SK-N-SH (cell line): ENCODE results near the gene OR2AG2. TPM values are rescaled to one million over a fixed set of nuclear protein-coding genes. Genes with fewer than 3 reads are reported as not detected.

Experiments
- CTCF ChIA-PET: fragments of 300-600, 350-600 bp; formaldehyde crosslinking; extraction: SDS; loops from one replicate; lab custom pipeline; 2021; lab: Yijun Ruan, JAX
- POLR2A ChIA-PET: fragments of 350-600 bp; sonication (Branson Sonifier 250); formaldehyde crosslinking; extraction: SDS; loops from one replicate; lab custom pipeline; 2020; ENCODE audit warnings: antibody characterized with exemption, inconsistent platforms; lab: Yijun Ruan, JAX
- DNase-seq: peaks from one replicate; pipeline ENCODE4 v3.0.0; 2012
- H2AFZ ChIP-seq: fragments of 200-600 bp; sonication (generic); 2 replicates; pipeline ENCODE4 v1.8.1; 2016; ENCODE audit warnings: antibody characterized with exemption, mild to moderate bottlenecking, low read depth
- H3F3A ChIP-seq: fragments of 200-600 bp; sonication (generic); replicated peaks from 2 replicates; pipeline ENCODE3; 2016; ENCODE audit warnings: antibody characterized with exemption, mild to moderate bottlenecking; ENCODE audit not compliant: insufficient read depth
- H3K27ac ChIP-seq, 2 experiments: fragments of 200-500 bp in 1 of 2; fragments of 200-600 bp in 1 of 2; sonication (Bioruptor generic) in 1 of 2; sonication (generic), shearing (Covaris generic) in 1 of 2; 2 replicates each; pipeline versions ENCODE4 v1.5.1 to v1.6.1; 2014 to 2016; ENCODE audit warnings: low read depth in 2 of 2, inconsistent platforms in 1 of 2, low read length in 1 of 2, mild to moderate bottlenecking in 1 of 2, mixed read lengths in 1 of 2
- H3K27me3 ChIP-seq: fragments of 200-600 bp; sonication (generic), shearing (Covaris generic); 2 replicates; pipeline ENCODE4 v1.6.1; 2016; ENCODE audit warnings: mixed run types; ENCODE audit not compliant: insufficient read depth
- H3K36me3 ChIP-seq, 2 experiments: fragments of 200-500 bp in 1 of 2; fragments of 200-600 bp in 1 of 2; sonication (Bioruptor generic) in 1 of 2; sonication (generic) in 1 of 2; replicated peaks in 1 of 2; 2 replicates each; pipeline versions ENCODE3 to v1.5.1; 2014 to 2016; ENCODE audit warnings: low read length in 1 of 2, mild to moderate bottlenecking in 1 of 2; ENCODE audit not compliant: insufficient read depth in 2 of 2, control insufficient read depth in 1 of 2
- H3K4me1 ChIP-seq, 2 experiments: fragments of 200-500 bp in 1 of 2; fragments of 200-600 bp in 1 of 2; sonication (Bioruptor generic) in 1 of 2; sonication (generic), shearing (Covaris generic) in 1 of 2; 2 replicates each; pipeline versions ENCODE4 v1.5.1 to v1.6.1; 2014 to 2016; ENCODE audit warnings: low read depth in 1 of 2, low read length in 1 of 2, mixed run types in 1 of 2; ENCODE audit not compliant: insufficient read depth in 2 of 2, control insufficient read depth in 1 of 2
- H3K4me2 ChIP-seq: fragments of 200-600 bp; sonication (generic), shearing (Covaris generic); 2 replicates; pipeline ENCODE4 v1.6.1; 2017; ENCODE audit warnings: mixed run types
- H3K4me3 ChIP-seq, 2 experiments: fragments of 200-500 bp in 1 of 2; fragments of 200-600 bp in 1 of 2; sonication (Bioruptor generic) in 1 of 2; sonication (generic), shearing (Covaris generic) in 1 of 2; 2 replicates each; pipeline versions ENCODE4 v1.5.1 to v1.8.1; 2014 to 2016; ENCODE audit warnings: low read depth in 2 of 2, inconsistent platforms in 1 of 2, low read length in 1 of 2, mild to moderate bottlenecking in 1 of 2, mixed read lengths in 1 of 2, moderate library complexity in 1 of 2
- H3K79me2 ChIP-seq: fragments of 200-600 bp; sonication (generic); 2 replicates; pipeline ENCODE4 v1.8.1; 2017; ENCODE audit warnings: mild to moderate bottlenecking; ENCODE audit not compliant: insufficient read depth
- H3K9ac ChIP-seq: fragments of 200-600 bp; sonication (generic); 2 replicates; pipeline ENCODE4 v1.6.1; 2017; ENCODE audit warnings: mixed run types
- H3K9me2 ChIP-seq: fragments of 200-600 bp; sonication (generic); 2 replicates; pipeline ENCODE4 v1.6.1; 2017; ENCODE audit warnings: mixed run types
- H3K9me3 ChIP-seq: fragments of 200-600 bp; sonication (generic); 2 replicates; pipeline ENCODE4 v1.6.1; 2017; ENCODE audit warnings: mixed run types, mild to moderate bottlenecking, moderate library complexity
- H4K20me1 ChIP-seq: fragments of 200-600 bp; sonication (generic); 2 replicates; pipeline ENCODE4 v1.6.1; 2017; ENCODE audit warnings: mild to moderate bottlenecking, mixed run types; ENCODE audit not compliant: insufficient read depth
- CHD2 ChIP-seq: fragments of 150-350 bp; IDR thresholded peaks from 2 replicates; pipeline ENCODE4 v1.6.1; 2018; ENCODE audit warnings: low read length; ENCODE audit not compliant: partially characterized antibody
- ELF1 ChIP-seq: IDR thresholded peaks from 2 replicates; pipeline ENCODE4 v1.4.0; 2012
- EZH2phosphoT487 ChIP-seq: fragments of 200-600 bp; sonication (generic); IDR thresholded peaks from 2 replicates; pipeline ENCODE4 v1.6.1; 2017; ENCODE audit warnings: low read depth, mixed run types, mild to moderate bottlenecking, antibody characterized with exemption, moderate library complexity, borderline replicate concordance
- FOSL2 ChIP-seq: IDR thresholded peaks from 2 replicates; pipeline ENCODE4 v1.4.0; 2012; ENCODE audit warnings: low read depth, mild to moderate bottlenecking, moderate library complexity, borderline replicate concordance
- GATA2 ChIP-seq: sonication (generic); formaldehyde crosslinking; IDR thresholded peaks from 2 replicates; pipeline ENCODE4 v1.5.0; 2020; ENCODE audit warnings: mild to moderate bottlenecking, missing genetic modification reagents
- JUND ChIP-seq: IDR thresholded peaks from 2 replicates; pipeline ENCODE4 v1.4.0; 2012
- MXI1 ChIP-seq: IDR thresholded peaks from 2 replicates; pipeline ENCODE4 v1.6.1; 2012; ENCODE audit warnings: mild to moderate bottlenecking, low read depth, low read length, improper control_type of control experiment
- NRF1 ChIP-seq: IDR thresholded peaks from 2 replicates; pipeline ENCODE4 v1.6.1; 2012; ENCODE audit warnings: low read depth, mild to moderate bottlenecking, low read length
- POLR2AphosphoS5 ChIP-seq: IDR thresholded peaks from 2 replicates; pipeline ENCODE4 v1.6.1; 2012; ENCODE audit warnings: low read depth, low read length
- RCOR1 ChIP-seq: fragments of 150-350 bp; IDR thresholded peaks from 2 replicates; pipeline ENCODE4 v1.6.1; 2017; ENCODE audit warnings: antibody characterized with exemption, low read length
- RXRA ChIP-seq: IDR thresholded peaks from 2 replicates; pipeline ENCODE4 v1.4.0; 2012; ENCODE audit warnings: low read depth, mild to moderate bottlenecking, borderline replicate concordance
- SMC3 ChIP-seq: IDR thresholded peaks from 2 replicates; pipeline ENCODE4 v1.6.1; 2012; ENCODE audit warnings: low read depth, low read length, improper control_type of control experiment
- TAF1 ChIP-seq: IDR thresholded peaks from 2 replicates; pipeline ENCODE4 v1.6.1; 2012; ENCODE audit warnings: low read depth, mild to moderate bottlenecking, low read length, moderate library complexity, borderline replicate concordance
- TCF12 ChIP-seq: IDR thresholded peaks from 2 replicates; pipeline ENCODE4 v1.4.0; 2012
- USF1 ChIP-seq: IDR thresholded peaks from 2 replicates; pipeline ENCODE4 v1.4.0; 2012; ENCODE audit warnings: low read depth, borderline replicate concordance
- USF2 ChIP-seq: fragments of 150-350 bp; IDR thresholded peaks from 2 replicates; pipeline ENCODE4 v1.6.1; 2017; ENCODE audit warnings: antibody characterized with exemption, low read length, low read depth, borderline replicate concordance
- WGBS: methylation state at CpG from one replicate; pipeline ENCODE4 v1.1.6; 2017; ENCODE audit warnings: low lambda C conversion rate; 5-methylcytosine and 5-hydroxymethylcytosine counted together
- polyA plus RNA-seq, 3 experiments: library from polyadenylated mRNA; depleted of rRNA; stranded (reverse); fragments of >200 nt; gene quantifications; 2 replicates each; pipeline ENCODE4 v1.2.3, GENCODE V29; 2012
- TF ChIP-seq, protein P1 (sequence below): fragments of 200-600 bp; sonication (generic); IDR thresholded peaks from 2 replicates; pipeline ENCODE4 v1.6.1; 2017; ENCODE audit warnings: antibody characterized with exemption, mild to moderate bottlenecking, moderate library complexity
- TF ChIP-seq, protein P2 (sequence below): IDR thresholded peaks from 2 replicates; pipeline ENCODE4; 2012

The OR2AG2 gene
- polyA plus RNA-seq, 1 of the 3 experiments (the other 2 are of a cell fraction), result not detected

DNA sequence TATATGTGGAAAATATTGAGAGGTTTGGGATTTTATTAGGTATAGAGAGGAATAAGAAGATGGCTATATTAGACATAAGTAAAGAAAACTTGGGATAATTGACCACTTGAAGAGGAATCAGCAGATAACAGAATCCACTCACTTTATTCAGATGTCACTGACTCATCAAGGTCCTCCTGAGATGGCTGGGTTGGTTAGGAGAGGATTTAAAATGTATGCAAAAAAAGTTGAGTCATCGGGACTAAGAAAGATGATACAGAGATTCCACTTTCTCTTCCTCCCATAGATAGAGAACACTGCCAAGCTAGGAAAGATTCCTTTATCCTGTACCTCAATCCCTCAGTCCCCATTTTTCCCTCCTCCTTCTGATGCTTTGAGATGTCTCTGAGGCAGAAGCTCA lies 27.6 kb upstream of the OR2AG2 start, which contains the start of gene OR6A2:
Gene OR6A2, minus strand, starts transcription at position 288 of the 400 bp plus-strand sequence. CDS start 3,981 bp downstream, outside the sequence.
- no peak within 1 kb of the TSS for H3K4me2 ChIP-seq
- no peaks in the 10 kb centered on the region for H3K9me3 ChIP-seq
- H3K79me2 ChIP-seq, result no peaks in the 10 kb centered on the region
- H3K4me1 ChIP-seq, result no peaks in the 10 kb centered on the region
- H3K4me3 ChIP-seq, result no peak within 1 kb of the TSS
- no peaks in the 10 kb centered on the region for H3K36me3 ChIP-seq
- H3K9me2 ChIP-seq, result no peaks in the 10 kb centered on the region
- no peaks in the 10 kb centered on the region; the same call in 1 of the 2 replicates for H3K27me3 ChIP-seq
- no peak within 1 kb of the TSS for H3K9ac ChIP-seq
- WGBS, result 0% methylated on average over 1 of the region's 1 CpG
- no peaks in the 10 kb centered on the region for H4K20me1 ChIP-seq
- no peak within 1 kb of the TSS for H2AFZ ChIP-seq
- ChIA-PET POLR2A (no interaction called here), CTCF (no interaction called here)
- no peak for TF ChIP-seq EZH2phosphoT487
- TF ChIP-seq USF2, result no peak
- no peak for TF ChIP-seq JUND
- TF ChIP-seq GATA2 (CRISPR knock-in tag), result no peak
- no peak for TF ChIP-seq TCF12
- TF ChIP-seq NRF1, result no peak
- no peak for TF ChIP-seq CHD2
- no peak for TF ChIP-seq TAF1
- no peak for TF ChIP-seq SMC3
- TF ChIP-seq ELF1, result no peak
- TF ChIP-seq, protein P1, sequence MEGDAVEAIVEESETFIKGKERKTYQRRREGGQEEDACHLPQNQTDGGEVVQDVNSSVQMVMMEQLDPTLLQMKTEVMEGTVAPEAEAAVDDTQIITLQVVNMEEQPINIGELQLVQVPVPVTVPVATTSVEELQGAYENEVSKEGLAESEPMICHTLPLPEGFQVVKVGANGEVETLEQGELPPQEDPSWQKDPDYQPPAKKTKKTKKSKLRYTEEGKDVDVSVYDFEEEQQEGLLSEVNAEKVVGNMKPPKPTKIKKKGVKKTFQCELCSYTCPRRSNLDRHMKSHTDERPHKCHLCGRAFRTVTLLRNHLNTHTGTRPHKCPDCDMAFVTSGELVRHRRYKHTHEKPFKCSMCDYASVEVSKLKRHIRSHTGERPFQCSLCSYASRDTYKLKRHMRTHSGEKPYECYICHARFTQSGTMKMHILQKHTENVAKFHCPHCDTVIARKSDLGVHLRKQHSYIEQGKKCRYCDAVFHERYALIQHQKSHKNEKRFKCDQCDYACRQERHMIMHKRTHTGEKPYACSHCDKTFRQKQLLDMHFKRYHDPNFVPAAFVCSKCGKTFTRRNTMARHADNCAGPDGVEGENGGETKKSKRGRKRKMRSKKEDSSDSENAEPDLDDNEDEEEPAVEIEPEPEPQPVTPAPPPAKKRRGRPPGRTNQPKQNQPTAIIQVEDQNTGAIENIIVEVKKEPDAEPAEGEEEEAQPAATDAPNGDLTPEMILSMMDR, result no peak
- TF ChIP-seq, protein P2, sequence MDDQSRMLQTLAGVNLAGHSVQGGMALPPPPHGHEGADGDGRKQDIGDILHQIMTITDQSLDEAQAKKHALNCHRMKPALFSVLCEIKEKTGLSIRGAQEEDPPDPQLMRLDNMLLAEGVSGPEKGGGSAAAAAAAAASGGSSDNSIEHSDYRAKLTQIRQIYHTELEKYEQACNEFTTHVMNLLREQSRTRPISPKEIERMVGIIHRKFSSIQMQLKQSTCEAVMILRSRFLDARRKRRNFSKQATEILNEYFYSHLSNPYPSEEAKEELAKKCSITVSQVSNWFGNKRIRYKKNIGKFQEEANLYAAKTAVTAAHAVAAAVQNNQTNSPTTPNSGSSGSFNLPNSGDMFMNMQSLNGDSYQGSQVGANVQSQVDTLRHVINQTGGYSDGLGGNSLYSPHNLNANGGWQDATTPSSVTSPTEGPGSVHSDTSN, result no peak
- no peak for TF ChIP-seq FOSL2
- TF ChIP-seq POLR2AphosphoS5, result no peak
- no peak for TF ChIP-seq RXRA
- no peak for TF ChIP-seq USF1
- no peak for TF ChIP-seq MXI1
- TF ChIP-seq RCOR1, result no peak
- DNase-seq, result no peak
- no peak within 1 kb of the TSS for H3K27ac ChIP-seq
- no peaks in the 10 kb centered on the region for H3F3A ChIP-seq
